ENCODE data around the gene NEK8. TPM values are rescaled to one million over a fixed set of nuclear protein-coding genes. Genes with fewer than 3 reads are reported as not detected.
A peak's percentile ranks its signal among the peaks of the same experiment; 100 is the strongest.

Gene NEK8
- total and polyA plus RNA-seq, 9 of the 15 experiments (the other 6 are each of a cell fraction or from before 2014, with no cell fraction given): 0.98 to 16.6 (median 4.6) TPM

GRCh38 chr17:28728364-28729200, at the start of gene NEK8 (continued):
- no peak for TF ChIP-seq ZNF589 (CRISPR knock-in tag; IDR thresholded peaks at IDR 0.05; ENCODE audit: low read depth)
- 0 out of 2 replicates have a peak, but pooled peaks have one; percentile 1 for TF ChIP-seq GTF2F1 (IDR thresholded peaks at IDR 0.05; ENCODE audit: low read depth, low read length)
- peak; percentile 84; the same call in 1 of the 2 replicates for TF ChIP-seq MTA1 (IDR thresholded peaks at IDR 0.05; ENCODE audit: borderline replicate concordance)
- TF ChIP-seq, protein P1, sequence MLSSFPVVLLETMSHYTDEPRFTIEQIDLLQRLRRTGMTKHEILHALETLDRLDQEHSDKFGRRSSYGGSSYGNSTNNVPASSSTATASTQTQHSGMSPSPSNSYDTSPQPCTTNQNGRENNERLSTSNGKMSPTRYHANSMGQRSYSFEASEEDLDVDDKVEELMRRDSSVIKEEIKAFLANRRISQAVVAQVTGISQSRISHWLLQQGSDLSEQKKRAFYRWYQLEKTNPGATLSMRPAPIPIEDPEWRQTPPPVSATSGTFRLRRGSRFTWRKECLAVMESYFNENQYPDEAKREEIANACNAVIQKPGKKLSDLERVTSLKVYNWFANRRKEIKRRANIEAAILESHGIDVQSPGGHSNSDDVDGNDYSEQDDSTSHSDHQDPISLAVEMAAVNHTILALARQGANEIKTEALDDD (IDR thresholded peaks at IDR 0.05): no peak
- TF ChIP-seq MCM7 (IDR thresholded peaks at IDR 0.05): no peak
- TF ChIP-seq, protein P2, sequence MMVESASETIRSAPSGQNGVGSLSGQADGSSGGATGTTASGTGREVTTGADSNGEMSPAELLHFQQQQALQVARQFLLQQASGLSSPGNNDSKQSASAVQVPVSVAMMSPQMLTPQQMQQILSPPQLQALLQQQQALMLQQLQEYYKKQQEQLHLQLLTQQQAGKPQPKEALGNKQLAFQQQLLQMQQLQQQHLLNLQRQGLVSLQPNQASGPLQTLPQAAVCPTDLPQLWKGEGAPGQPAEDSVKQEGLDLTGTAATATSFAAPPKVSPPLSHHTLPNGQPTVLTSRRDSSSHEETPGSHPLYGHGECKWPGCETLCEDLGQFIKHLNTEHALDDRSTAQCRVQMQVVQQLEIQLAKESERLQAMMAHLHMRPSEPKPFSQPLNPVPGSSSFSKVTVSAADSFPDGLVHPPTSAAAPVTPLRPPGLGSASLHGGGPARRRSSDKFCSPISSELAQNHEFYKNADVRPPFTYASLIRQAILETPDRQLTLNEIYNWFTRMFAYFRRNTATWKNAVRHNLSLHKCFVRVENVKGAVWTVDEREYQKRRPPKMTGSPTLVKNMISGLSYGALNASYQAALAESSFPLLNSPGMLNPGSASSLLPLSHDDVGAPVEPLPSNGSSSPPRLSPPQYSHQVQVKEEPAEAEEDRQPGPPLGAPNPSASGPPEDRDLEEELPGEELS (CRISPR knock-in tag; IDR thresholded peaks at IDR 0.05; ENCODE audit: borderline replicate concordance): no peak
- no peak for TF ChIP-seq SETDB1 (IDR thresholded peaks at IDR 0.05; ENCODE audit: low read length)
- TF ChIP-seq ZHX1 (conservative IDR thresholded peaks at IDR 0.05; ENCODE audit: low read length): 0 out of 2 replicates have a peak, but pooled peaks have one; percentile 43
- 0 out of 4 replicates have a peak, but pooled peaks of 1 of the 2 experiments have one; percentile 1 for TF ChIP-seq RCOR1 (IDR thresholded peaks at IDR 0.05; ENCODE audit: borderline replicate concordance in 1 of 2, low read depth in 2 of 2, low read length in 2 of 2)
- no peak for TF ChIP-seq U2AF2 (optimal IDR thresholded peaks at IDR 0.05; ENCODE audit: low read depth, low read length)
- no peak for TF ChIP-seq ZNF197 (CRISPR knock-in tag; IDR thresholded peaks at IDR 0.05; ENCODE audit: low read depth)
- TF ChIP-seq, protein P3, sequence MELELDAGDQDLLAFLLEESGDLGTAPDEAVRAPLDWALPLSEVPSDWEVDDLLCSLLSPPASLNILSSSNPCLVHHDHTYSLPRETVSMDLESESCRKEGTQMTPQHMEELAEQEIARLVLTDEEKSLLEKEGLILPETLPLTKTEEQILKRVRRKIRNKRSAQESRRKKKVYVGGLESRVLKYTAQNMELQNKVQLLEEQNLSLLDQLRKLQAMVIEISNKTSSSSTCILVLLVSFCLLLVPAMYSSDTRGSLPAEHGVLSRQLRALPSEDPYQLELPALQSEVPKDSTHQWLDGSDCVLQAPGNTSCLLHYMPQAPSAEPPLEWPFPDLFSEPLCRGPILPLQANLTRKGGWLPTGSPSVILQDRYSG (tag; conservative IDR thresholded peaks at IDR 0.05; ENCODE audit: low read depth): no peak
- no peak for TF ChIP-seq ZNF76 (CRISPR knock-in tag; IDR thresholded peaks at IDR 0.05; ENCODE audit: borderline replicate concordance)
- TF ChIP-seq, protein P4, sequence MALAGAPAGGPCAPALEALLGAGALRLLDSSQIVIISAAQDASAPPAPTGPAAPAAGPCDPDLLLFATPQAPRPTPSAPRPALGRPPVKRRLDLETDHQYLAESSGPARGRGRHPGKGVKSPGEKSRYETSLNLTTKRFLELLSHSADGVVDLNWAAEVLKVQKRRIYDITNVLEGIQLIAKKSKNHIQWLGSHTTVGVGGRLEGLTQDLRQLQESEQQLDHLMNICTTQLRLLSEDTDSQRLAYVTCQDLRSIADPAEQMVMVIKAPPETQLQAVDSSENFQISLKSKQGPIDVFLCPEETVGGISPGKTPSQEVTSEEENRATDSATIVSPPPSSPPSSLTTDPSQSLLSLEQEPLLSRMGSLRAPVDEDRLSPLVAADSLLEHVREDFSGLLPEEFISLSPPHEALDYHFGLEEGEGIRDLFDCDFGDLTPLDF (CRISPR knock-in tag; IDR thresholded peaks at IDR 0.05): 0 out of 2 replicates have a peak, but pooled peaks have one; percentile 26
- no peak for TF ChIP-seq ZNF830 (CRISPR knock-in tag; IDR thresholded peaks at IDR 0.05)
- no peak for TF ChIP-seq SRSF9 (IDR thresholded peaks at IDR 0.05; ENCODE audit: borderline replicate concordance, low read depth, low read length)
- TF ChIP-seq POLR2G (IDR thresholded peaks at IDR 0.05; ENCODE audit: low read depth, low read length): peak; percentile 94
- TF ChIP-seq SNRNP70 (optimal IDR thresholded peaks at IDR 0.05; ENCODE audit: low read depth, low read length): no peak

Data from K562 (cell line).